ENCODE results near the gene CTNND2. TPM values are rescaled to one million over a fixed set of nuclear protein-coding genes. Genes with fewer than 3 reads are reported as not detected.

Gene CTNND2
- total RNA-seq, 2 experiments from 2014 or later, result not detected

DNA sequence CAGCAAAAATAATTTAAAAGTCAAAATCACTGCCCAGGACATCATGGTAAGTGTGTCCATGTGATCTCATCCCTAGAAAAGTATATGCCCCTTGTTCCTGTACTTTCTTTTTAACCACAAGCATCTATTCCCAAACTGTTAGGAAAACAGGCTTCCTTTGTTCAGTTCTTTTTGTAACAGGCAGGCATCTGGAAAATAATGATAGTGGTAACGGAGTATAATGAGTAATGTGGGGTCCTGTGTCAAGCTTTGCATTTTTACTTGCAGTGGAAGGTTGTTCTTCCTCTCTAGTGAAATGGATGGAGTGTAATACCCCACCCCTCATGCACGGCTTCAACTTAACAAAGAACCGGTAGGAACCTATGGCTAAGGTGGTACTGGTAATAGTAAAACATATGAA, 532.1 kb downstream of the CTNND2 start:
- CTCF ChIA-PET, result no interaction called here
- H3K4me3 Mint-ChIP-seq, result no peak overlapping the region
- H3K36me3 Mint-ChIP-seq (ENCODE audit: low read depth), result no peaks in the 10 kb centered on the region

DNA sequence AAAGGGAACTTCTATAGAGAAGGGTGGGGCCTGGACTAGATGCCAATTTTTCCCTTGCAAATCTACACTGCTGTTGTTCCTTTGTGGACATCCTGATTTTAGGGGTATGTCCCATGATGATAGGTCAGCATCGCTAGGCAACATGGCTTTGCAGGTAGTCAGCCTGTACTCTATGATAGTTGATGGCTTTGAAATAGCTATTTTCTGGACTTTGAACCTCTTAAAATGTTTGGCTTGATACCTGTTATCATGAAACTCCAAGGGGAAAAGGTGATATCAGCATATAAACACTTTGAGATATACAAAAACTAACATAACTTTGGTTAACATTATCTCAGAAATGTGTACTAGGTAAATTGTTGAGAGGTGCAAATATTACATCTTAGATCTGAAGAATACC, 533.2 kb downstream of the CTNND2 start:
- H3K9me3 Mint-ChIP-seq, result no peaks in the 10 kb centered on the region
- ChIA-PET CTCF (no interaction called here), POLR2A (no interaction called here)
- DNase-seq, result no peak
- H3K36me3 Mint-ChIP-seq (ENCODE audit: low read depth), result no peaks in the 10 kb centered on the region
- no peaks in the 10 kb centered on the region for H3K27me3 Mint-ChIP-seq
- H3K4me1 Mint-ChIP-seq, result no peaks in the 10 kb centered on the region
- H3K27ac Mint-ChIP-seq, result no peak overlapping the region
- no peak overlapping the region for H3K4me3 Mint-ChIP-seq

More for the DNA sequence above, 532.1 kb downstream of the CTNND2 start:
- H3K4me1 Mint-ChIP-seq, result no peaks in the 10 kb centered on the region
- H3K27me3 Mint-ChIP-seq, result no peaks in the 10 kb centered on the region
- H3K9me3 Mint-ChIP-seq, result no peaks in the 10 kb centered on the region
- no peak for DNase-seq
- POLR2A ChIA-PET, result no interaction called here
- H3K27ac Mint-ChIP-seq, result no peak overlapping the region

GRCh38 chr5:11364531-11364930, 539.7 kb downstream of the CTNND2 start:
- Mint-ChIP-seq H3K9me3 (no peaks in the 10 kb centered on the region), H3K4me3 (no peak overlapping the region), H3K27ac (no peak overlapping the region), H3K36me3 (ENCODE audit: low read depth) (no peaks in the 10 kb centered on the region), H3K4me1 (no peaks in the 10 kb centered on the region), H3K27me3 (no peaks in the 10 kb centered on the region)
- no peak for DNase-seq
- POLR2A ChIA-PET, result no interaction called here
- CTCF ChIA-PET, result no interaction called here

GRCh38 chr5:11363631-11364178, 540.5 kb downstream of the CTNND2 start:
- Mint-ChIP-seq H3K27me3 (no peaks in the 10 kb centered on the region), H3K27ac (no peak overlapping the region), H3K4me1 (no peaks in the 10 kb centered on the region), H3K9me3 (no peaks in the 10 kb centered on the region), H3K4me3 (no peak overlapping the region), H3K36me3 (ENCODE audit: low read depth) (no peaks in the 10 kb centered on the region)
- no peak for DNase-seq
- POLR2A ChIA-PET, result no interaction called here
- CTCF ChIA-PET, result no interaction called here

DNA sequence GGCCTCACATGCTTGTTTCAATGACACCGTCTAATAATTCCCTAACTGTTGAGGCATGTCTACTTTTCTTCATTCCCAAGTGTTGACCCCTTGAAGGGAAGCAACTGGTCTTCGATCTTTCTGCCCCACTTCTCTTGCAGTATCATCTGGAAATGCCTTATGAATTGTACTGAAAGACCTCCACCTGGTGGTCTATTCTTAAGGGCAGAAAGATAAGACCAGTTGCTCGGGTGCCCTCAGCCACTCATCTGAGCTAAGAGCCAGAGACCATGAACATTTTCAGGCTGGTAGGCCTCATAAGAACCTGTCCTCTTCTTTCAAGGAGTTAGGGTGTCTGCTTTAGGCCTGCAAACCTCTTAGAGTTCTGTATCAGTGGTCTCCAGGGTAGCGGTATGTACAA, 542.5 kb downstream of the CTNND2 start:
- ChIA-PET CTCF (no interaction called here), POLR2A (no interaction called here)
- no peaks in the 10 kb centered on the region for H3K9me3 Mint-ChIP-seq
- DNase-seq, result no peak
- no peak overlapping the region for H3K27ac Mint-ChIP-seq
- no peak overlapping the region for H3K4me3 Mint-ChIP-seq
- no peaks in the 10 kb centered on the region for H3K4me1 Mint-ChIP-seq
- no peaks in the 10 kb centered on the region for H3K27me3 Mint-ChIP-seq
- H3K36me3 Mint-ChIP-seq (ENCODE audit: low read depth), result no peaks in the 10 kb centered on the region

- no peak for DNase-seq
- POLR2A ChIA-PET, result no interaction called here
- no peak overlapping the region for H3K27ac Mint-ChIP-seq
These were observed 546.3 kb downstream of the CTNND2 start for GRCh38 chr5:11357928-11358327.

DNA sequence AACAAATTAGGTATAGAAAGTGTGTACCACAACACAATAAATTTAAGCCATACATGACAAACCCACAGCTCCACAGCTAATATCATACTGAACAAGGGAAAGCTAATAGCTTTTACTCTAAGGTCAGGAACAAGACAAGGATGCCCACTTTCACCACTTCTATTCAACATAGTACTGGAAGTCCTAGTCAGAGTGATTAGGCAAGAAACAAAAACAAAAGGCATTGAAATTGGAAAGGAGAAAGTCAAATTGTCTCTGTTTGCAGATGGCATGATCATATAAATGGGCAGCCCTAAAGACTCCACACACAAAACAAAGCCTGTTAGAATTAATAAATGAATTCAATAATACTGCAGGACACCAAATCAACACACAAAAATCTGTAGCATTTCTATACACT, 548.8 kb downstream of the CTNND2 start:
- no peak overlapping the region for H3K27ac Mint-ChIP-seq
- no peak overlapping the region for H3K4me3 Mint-ChIP-seq
- DNase-seq, result no peak
- ChIA-PET POLR2A (no interaction called here), CTCF (no interaction called here)
- no peaks in the 10 kb centered on the region for H3K36me3 Mint-ChIP-seq (ENCODE audit: low read depth)
- H3K4me1 Mint-ChIP-seq, result no peaks in the 10 kb centered on the region
- H3K9me3 Mint-ChIP-seq, result no peaks in the 10 kb centered on the region
- no peaks in the 10 kb centered on the region for H3K27me3 Mint-ChIP-seq

More at GRCh38 chr5:11357928-11358327, 546.3 kb downstream of the CTNND2 start:
- H3K4me1 Mint-ChIP-seq, result no peaks in the 10 kb centered on the region
- no peak overlapping the region for H3K4me3 Mint-ChIP-seq
- H3K36me3 Mint-ChIP-seq (ENCODE audit: low read depth), result no peaks in the 10 kb centered on the region
- no peaks in the 10 kb centered on the region for H3K27me3 Mint-ChIP-seq
- H3K9me3 Mint-ChIP-seq, result no peaks in the 10 kb centered on the region
- CTCF ChIA-PET, result no interaction called here

- ChIA-PET CTCF (no interaction called here), POLR2A (no interaction called here)
- DNase-seq, result no peak
- Mint-ChIP-seq H3K27me3 (no peaks in the 10 kb centered on the region), H3K4me3 (no peak overlapping the region), H3K4me1 (no peaks in the 10 kb centered on the region), H3K27ac (no peak overlapping the region), H3K36me3 (ENCODE audit: low read depth) (no peaks in the 10 kb centered on the region), H3K9me3 (no peaks in the 10 kb centered on the region)
These were observed 557.9 kb downstream of the CTNND2 start for GRCh38 chr5:11346336-11346735.

GRCh38 chr5:11335881-11336760, 568.1 kb downstream of the CTNND2 start:
- Mint-ChIP-seq H3K36me3 (ENCODE audit: low read depth) (no peaks in the 10 kb centered on the region), H3K27ac (no peak overlapping the region), H3K4me1 (no peaks in the 10 kb centered on the region), H3K27me3 (no peaks in the 10 kb centered on the region), H3K4me3 (no peak overlapping the region), H3K9me3 (no peaks in the 10 kb centered on the region)
- no peak for DNase-seq
- CTCF ChIA-PET, result no interaction called here
- POLR2A ChIA-PET, result no interaction called here

DNA sequence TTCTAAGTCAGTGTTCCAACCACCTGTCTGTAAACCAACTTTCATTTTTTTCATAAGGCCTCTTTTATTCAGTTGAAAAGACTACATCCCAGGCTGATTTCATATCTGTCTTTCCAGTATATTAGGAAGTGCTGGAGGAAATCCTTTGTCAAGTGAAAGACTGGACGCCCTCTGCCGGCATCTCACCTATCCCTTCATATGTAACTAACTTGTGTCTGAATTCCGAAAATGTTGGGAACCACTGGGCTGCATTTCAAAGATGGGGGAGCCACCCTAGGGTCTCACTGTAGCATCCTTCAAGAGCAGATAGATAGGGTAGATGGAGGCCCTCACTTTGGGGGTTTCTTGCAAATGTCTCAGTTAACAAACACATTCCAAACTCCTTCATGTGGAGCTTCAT, 569.8 kb downstream of the CTNND2 start:
- no peaks in the 10 kb centered on the region for H3K4me1 Mint-ChIP-seq
- ChIA-PET CTCF (no interaction called here), POLR2A (no interaction called here)
- H3K36me3 Mint-ChIP-seq (ENCODE audit: low read depth), result no peaks in the 10 kb centered on the region
- no peaks in the 10 kb centered on the region for H3K27me3 Mint-ChIP-seq
- no peaks in the 10 kb centered on the region for H3K9me3 Mint-ChIP-seq
- no peak overlapping the region for H3K4me3 Mint-ChIP-seq
- no peak for DNase-seq
- H3K27ac Mint-ChIP-seq, result no peak overlapping the region

DNA sequence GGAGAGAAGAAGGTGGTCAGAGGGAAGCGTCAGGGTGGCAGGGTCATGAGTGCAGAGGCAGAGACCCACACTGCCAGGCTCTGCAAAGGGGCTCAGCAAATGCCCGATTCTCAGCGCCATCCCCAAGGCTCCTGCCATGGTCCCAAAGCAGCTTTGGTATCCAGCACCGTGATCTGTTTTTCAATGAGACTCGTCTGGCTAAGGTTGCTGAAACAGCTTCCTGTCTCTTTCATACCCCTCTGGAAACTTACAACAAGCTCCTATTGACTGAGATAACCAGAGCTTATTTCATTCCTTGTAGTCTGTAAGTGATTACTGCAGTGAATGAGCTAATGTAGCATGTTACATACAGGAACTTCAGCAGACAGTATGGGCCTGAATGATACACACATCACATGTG, 574.6 kb downstream of the CTNND2 start:
- Mint-ChIP-seq H3K4me1 (no peaks in the 10 kb centered on the region), H3K27ac (no peak overlapping the region), H3K9me3 (no peaks in the 10 kb centered on the region), H3K4me3 (no peak overlapping the region), H3K27me3 (no peaks in the 10 kb centered on the region), H3K36me3 (ENCODE audit: low read depth) (no peaks in the 10 kb centered on the region)
- CTCF ChIA-PET, result no interaction called here
- POLR2A ChIA-PET, result no interaction called here
- no peak for DNase-seq

DNA sequence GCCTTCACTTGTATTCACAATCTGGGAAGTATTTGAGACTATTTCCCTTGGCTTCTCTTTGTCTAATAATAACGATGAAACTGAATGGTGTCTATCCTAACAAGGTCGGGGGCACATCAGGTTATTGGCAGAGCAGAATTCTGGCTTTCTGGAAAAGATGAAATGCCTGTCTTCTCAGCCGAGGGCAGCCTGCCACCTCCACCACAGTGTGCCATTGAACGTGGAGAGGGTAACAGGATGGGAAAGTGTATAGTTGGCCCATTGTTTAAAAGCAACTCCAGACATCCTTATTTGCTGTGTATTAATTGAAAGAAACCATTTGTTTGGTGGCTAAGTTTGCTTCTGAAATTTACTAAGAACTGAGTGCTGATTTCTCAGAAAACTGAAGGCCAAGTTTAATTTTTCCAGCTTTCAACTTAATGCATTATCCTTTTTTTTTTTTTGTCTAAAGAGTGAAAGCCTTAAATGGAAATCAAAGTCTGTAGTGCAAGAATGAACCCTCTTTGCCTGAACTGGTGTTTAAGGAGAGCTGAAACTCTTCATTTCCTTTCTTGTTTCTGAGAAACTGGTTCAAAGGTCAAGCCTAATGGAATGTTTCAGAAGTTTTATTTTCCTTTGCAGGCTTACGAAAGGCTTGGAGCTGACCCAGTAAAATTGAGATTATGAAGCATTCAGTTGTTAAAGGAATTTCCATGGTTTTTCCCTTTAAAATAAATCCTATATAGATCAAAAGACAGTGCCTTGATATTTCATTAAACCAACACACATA, 579.5 kb downstream of the CTNND2 start:
- no peaks in the 10 kb centered on the region for H3K27me3 Mint-ChIP-seq
- no peak for DNase-seq
- ChIA-PET POLR2A (no interaction called here), CTCF (no interaction called here)
- no peak overlapping the region for H3K27ac Mint-ChIP-seq
- no peaks in the 10 kb centered on the region for H3K4me1 Mint-ChIP-seq
- H3K9me3 Mint-ChIP-seq, result no peaks in the 10 kb centered on the region
- H3K4me3 Mint-ChIP-seq, result no peak overlapping the region
- H3K36me3 Mint-ChIP-seq (ENCODE audit: low read depth), result no peaks in the 10 kb centered on the region

GRCh38 chr5:11323761-11324160, 580.5 kb downstream of the CTNND2 start:
- no peaks in the 10 kb centered on the region for H3K9me3 Mint-ChIP-seq
- H3K27ac Mint-ChIP-seq, result no peak overlapping the region
- no peaks in the 10 kb centered on the region for H3K4me1 Mint-ChIP-seq
- H3K36me3 Mint-ChIP-seq (ENCODE audit: low read depth), result no peaks in the 10 kb centered on the region
- ChIA-PET POLR2A (no interaction called here), CTCF (no interaction called here)
- H3K27me3 Mint-ChIP-seq, result no peaks in the 10 kb centered on the region
- no peak overlapping the region for H3K4me3 Mint-ChIP-seq
- no peak for DNase-seq

Data from activated CD4-positive, alpha-beta T cell treated with anti-CD3 and anti-CD28 coated beads, Interleukin-2, amount 10 ng/mL, durations not matched to agents 7 days and 5 days (primary cell).